Memory B cell (primary cell): ENCODE data around the gene ZNF609.
A peak's percentile ranks its signal among the peaks of the same experiment; 100 is the strongest.

Source experiments
- ATAC-seq: fragments of 150-1000 bp; cut with Tn5 transposase; 2 replicates; pipeline ENCODE4 v1.10.0; 2021; ENCODE audit warnings: low read depth, mild to moderate bottlenecking, moderate library complexity
- DNase-seq, 2 donors: peaks; one replicate each; pipeline ENCODE4 v3.0.0; 2022; ENCODE audit warnings: low spot score in 2 of 2
- H3K27ac Mint-ChIP-seq: one replicate; pipeline ENCODE4 v1.8.0; 2022; ENCODE audit warnings: mild to moderate bottlenecking, moderate library complexity, mixed read lengths
- H3K27me3 Mint-ChIP-seq: one replicate; pipeline ENCODE4 v1.8.0; 2022; ENCODE audit warnings: mixed read lengths
- H3K36me3 Mint-ChIP-seq: one replicate; pipeline ENCODE4 v1.8.0; 2022; ENCODE audit warnings: mild to moderate bottlenecking, mixed read lengths
- H3K4me1 Mint-ChIP-seq: one replicate; pipeline ENCODE4 v1.8.0; 2022; ENCODE audit warnings: mixed read lengths
- H3K4me3 Mint-ChIP-seq: one replicate; pipeline ENCODE4 v1.8.0; 2022; ENCODE audit warnings: mild to moderate bottlenecking, moderate library complexity, mixed read lengths
- H3K9me3 Mint-ChIP-seq: one replicate; pipeline ENCODE4 v1.8.0; 2022; ENCODE audit warnings: mixed read lengths

Gene ZNF609

GRCh38 chr15:64552281-64552948, 92.0 kb downstream of the ZNF609 start:
- Mint-ChIP-seq H3K27me3 (no peaks in the 10 kb centered on the region), H3K27ac (no peak overlapping the region), H3K36me3 (peaks cover 5% of the 10 kb centered on the region), H3K4me3 (no peak overlapping the region), H3K9me3 (no peaks in the 10 kb centered on the region), H3K4me1 (peaks cover 2% of the 10 kb centered on the region)
- DNase-seq (no peak), ATAC-seq (no peak)

- Mint-ChIP-seq H3K36me3 (peaks cover 9% of the 10 kb centered on the region), H3K4me1 (peaks cover 12% of the 10 kb centered on the region), H3K4me3 (no peak overlapping the region), H3K27ac (peak overlapping the region; percentile 43), H3K27me3 (no peaks in the 10 kb centered on the region), H3K9me3 (peaks cover 2% of the 10 kb centered on the region)
- ATAC-seq (no peak), DNase-seq (no peak)
These were observed 98.2 kb downstream of the ZNF609 start for GRCh38 chr15:64558460-64559179.

GRCh38 chr15:64559243-64559642, 98.9 kb downstream of the ZNF609 start:
- no peak for ATAC-seq
- H3K27ac Mint-ChIP-seq = no peak overlapping the region
- H3K36me3 Mint-ChIP-seq = peaks cover 9% of the 10 kb centered on the region
- H3K4me1 Mint-ChIP-seq = peaks cover 15% of the 10 kb centered on the region
- no peak for DNase-seq
- H3K27me3 Mint-ChIP-seq = no peaks in the 10 kb centered on the region
- H3K4me3 Mint-ChIP-seq = no peak overlapping the region
- peaks cover 2% of the 10 kb centered on the region for H3K9me3 Mint-ChIP-seq

GRCh38 chr15:64560501-64560900, 100.1 kb downstream of the ZNF609 start:
- H3K4me1 Mint-ChIP-seq = peaks cover 18% of the 10 kb centered on the region
- H3K36me3 Mint-ChIP-seq = peaks cover 9% of the 10 kb centered on the region
- H3K27ac Mint-ChIP-seq = peak overlapping the region; percentile 12
- no peak for ATAC-seq
- H3K9me3 Mint-ChIP-seq = peaks cover 2% of the 10 kb centered on the region
- no peak overlapping the region for H3K4me3 Mint-ChIP-seq
- no peak for DNase-seq
- no peaks in the 10 kb centered on the region for H3K27me3 Mint-ChIP-seq

GRCh38 chr15:64560998-64561397, 100.6 kb downstream of the ZNF609 start:
- DNase-seq (no peak), ATAC-seq (no peak)
- no peak overlapping the region for H3K4me3 Mint-ChIP-seq
- H3K36me3 Mint-ChIP-seq = peaks cover 9% of the 10 kb centered on the region
- peak overlapping the region; percentile 39 for H3K27ac Mint-ChIP-seq
- peaks cover 19% of the 10 kb centered on the region for H3K4me1 Mint-ChIP-seq
- H3K9me3 Mint-ChIP-seq = peaks cover 2% of the 10 kb centered on the region
- no peaks in the 10 kb centered on the region for H3K27me3 Mint-ChIP-seq

- Mint-ChIP-seq H3K9me3 (peaks cover 2% of the 10 kb centered on the region), H3K36me3 (peaks cover 9% of the 10 kb centered on the region), H3K27me3 (no peaks in the 10 kb centered on the region), H3K4me3 (no peak overlapping the region), H3K4me1 (peaks cover 27% of the 10 kb centered on the region), H3K27ac (no peak overlapping the region)
- ATAC-seq (no peak), DNase-seq (no peak)
These were observed 101.7 kb downstream of the ZNF609 start for GRCh38 chr15:64562003-64562640.

GRCh38 chr15:64566102-64566501, 105.7 kb downstream of the ZNF609 start:
- peaks cover 2% of the 10 kb centered on the region for H3K9me3 Mint-ChIP-seq
- H3K4me3 Mint-ChIP-seq = no peak overlapping the region
- no peak for DNase-seq
- peaks cover 4% of the 10 kb centered on the region for H3K36me3 Mint-ChIP-seq
- peak overlapping the region; percentile 64 for H3K27ac Mint-ChIP-seq
- peaks cover 45% of the 10 kb centered on the region for H3K4me1 Mint-ChIP-seq
- no peaks in the 10 kb centered on the region for H3K27me3 Mint-ChIP-seq
- no peak for ATAC-seq

- Mint-ChIP-seq H3K27me3 (no peaks in the 10 kb centered on the region), H3K4me3 (no peak overlapping the region), H3K27ac (peak overlapping the region; percentile 64), H3K4me1 (peaks cover 44% of the 10 kb centered on the region), H3K36me3 (peaks cover 4% of the 10 kb centered on the region), H3K9me3 (peaks cover 2% of the 10 kb centered on the region)
- DNase-seq (peak in 1 of 2 donors; percentile 5), ATAC-seq (peak; percentile 91)
These were observed 106.5 kb downstream of the ZNF609 start for GRCh38 chr15:64566629-64567427.

- H3K9me3 Mint-ChIP-seq = no peaks in the 10 kb centered on the region
- DNase-seq (no peak), ATAC-seq (no peak)
- no peaks in the 10 kb centered on the region for H3K27me3 Mint-ChIP-seq
- no peaks in the 10 kb centered on the region for H3K36me3 Mint-ChIP-seq
- peak overlapping the region; percentile 89 for H3K27ac Mint-ChIP-seq
- H3K4me3 Mint-ChIP-seq = no peak overlapping the region
- H3K4me1 Mint-ChIP-seq = peaks cover 50% of the 10 kb centered on the region
These were observed 108.4 kb downstream of the ZNF609 start for GRCh38 chr15:64568765-64569164.

GRCh38 chr15:64571857-64572291, 111.5 kb downstream of the ZNF609 start:
- H3K4me3 Mint-ChIP-seq = peak overlapping the region; percentile 1
- H3K4me1 Mint-ChIP-seq = peaks cover 50% of the 10 kb centered on the region
- H3K27me3 Mint-ChIP-seq = no peaks in the 10 kb centered on the region
- peak in 1 of 2 donors; percentile 23 for DNase-seq
- no peaks in the 10 kb centered on the region for H3K9me3 Mint-ChIP-seq
- no peaks in the 10 kb centered on the region for H3K36me3 Mint-ChIP-seq
- peak overlapping the region; percentile 76 for H3K27ac Mint-ChIP-seq
- ATAC-seq = peak; percentile 88

GRCh38 chr15:64572856-64573255, 112.5 kb downstream of the ZNF609 start:
- DNase-seq = no peak
- peaks cover 50% of the 10 kb centered on the region for H3K4me1 Mint-ChIP-seq
- H3K27ac Mint-ChIP-seq = no peak overlapping the region
- no peaks in the 10 kb centered on the region for H3K9me3 Mint-ChIP-seq
- ATAC-seq = no peak
- no peak overlapping the region for H3K4me3 Mint-ChIP-seq
- H3K27me3 Mint-ChIP-seq = no peaks in the 10 kb centered on the region
- no peaks in the 10 kb centered on the region for H3K36me3 Mint-ChIP-seq

- Mint-ChIP-seq H3K36me3 (no peaks in the 10 kb centered on the region), H3K27me3 (no peaks in the 10 kb centered on the region), H3K9me3 (no peaks in the 10 kb centered on the region), H3K27ac (peak overlapping the region; percentile 78), H3K4me1 (peaks cover 37% of the 10 kb centered on the region), H3K4me3 (no peak overlapping the region)
- DNase-seq = no peak
- no peak for ATAC-seq
These were observed 114.1 kb downstream of the ZNF609 start for GRCh38 chr15:64574301-64575017.

- Mint-ChIP-seq H3K4me3 (no peak overlapping the region), H3K9me3 (no peaks in the 10 kb centered on the region), H3K27me3 (no peaks in the 10 kb centered on the region), H3K4me1 (peaks cover 10% of the 10 kb centered on the region), H3K27ac (no peak overlapping the region), H3K36me3 (peaks cover 9% of the 10 kb centered on the region)
- ATAC-seq (no peak), DNase-seq (no peak)
These were observed 120.5 kb downstream of the ZNF609 start for GRCh38 chr15:64580696-64581407.
